Activated T-helper 1 cell treated with anti-CD3 and anti-CD28 coated beads, Interleukin-12 subunit alpha, Interleukin-12 subunit beta, Interleukin-2, Interleukin-4 antibody, amounts not matched to agents 30 ng/mL and 10 ng/mL and 1 ng/mL, durations not matched to agents 14 hours and 24 hours and 36 hours (primary cell): ENCODE results near the gene CYB5R3. TPM values are rescaled to one million over a fixed set of nuclear protein-coding genes. Genes with fewer than 3 reads are reported as not detected.

ENCODE experiments used
- DNase-seq: peaks from one replicate; pipeline ENCODE4 v3.0.0; 2021; ENCODE audit warnings: low spot score
- H3K27ac Mint-ChIP-seq: one replicate; pipeline ENCODE4 v1.8.0; 2021; ENCODE audit warnings: mild to moderate bottlenecking, mixed read lengths
- H3K27me3 Mint-ChIP-seq: one replicate; pipeline ENCODE4 v1.8.0; 2022; ENCODE audit warnings: mild to moderate bottlenecking, moderate library complexity, mixed read lengths; ENCODE audit not compliant: insufficient read depth
- H3K36me3 Mint-ChIP-seq: one replicate; pipeline ENCODE4 v1.8.0; 2021; ENCODE audit warnings: low read depth, mixed read lengths
- H3K4me1 Mint-ChIP-seq: one replicate; pipeline ENCODE4 v1.8.0; 2021; ENCODE audit warnings: low read depth, mixed read lengths
- H3K4me3 Mint-ChIP-seq: one replicate; pipeline ENCODE4 v1.8.0; 2021; ENCODE audit warnings: mild to moderate bottlenecking, moderate library complexity, mixed read lengths
- H3K9me3 Mint-ChIP-seq: one replicate; pipeline ENCODE4 v1.8.0; 2021; ENCODE audit warnings: mixed read lengths
- intact Hi-C: fragments of 100-400 bp; cut with micrococcal nuclease; formaldehyde crosslinking; loops from one replicate; pipeline ENCODE4 v1.15.1; 2024
- total RNA-seq: library from RNA; stranded (reverse); gene quantifications from 2 replicates; pipeline ENCODE4 v1.2.3, GENCODE V29; 2022

CYB5R3 gene
- 69.8 and 75.1 TPM in 2 replicates for total RNA-seq

GRCh38 chr22:42649246-42650099, at the start of gene CYB5R3:
CYB5R3 (minus strand) TSS chr22:42649392; CDS start chr22:42649315, 77 bp downstream.
- H3K9me3 Mint-ChIP-seq: no peaks in the 10 kb centered on the region
- H3K4me3 Mint-ChIP-seq: peak within 1 kb of the TSS; percentile 97
- H3K36me3 Mint-ChIP-seq: peaks cover 3% of the 10 kb centered on the region
- H3K27ac Mint-ChIP-seq: peak within 1 kb of the TSS; percentile 98
- H3K4me1 Mint-ChIP-seq: peaks cover 15% of the 10 kb centered on the region
- intact Hi-C loops: loop anchor here (1.0 kb wide), 2 partner anchors 34 to 208 kb away; partner anchors contain the start of gene ARFGAP3
- no peaks in the 10 kb centered on the region for H3K27me3 Mint-ChIP-seq
- peak; percentile 68 for DNase-seq

GRCh38 chr22:42697542-42698013, 48.4 kb upstream of the CYB5R3 start:
- intact Hi-C loops: no loop called here

GRCh38 chr22:42696331-42696967, 47.3 kb upstream of the CYB5R3 start:
- no peaks in the 10 kb centered on the region for H3K4me1 Mint-ChIP-seq
- H3K9me3 Mint-ChIP-seq: no peaks in the 10 kb centered on the region
- no peaks in the 10 kb centered on the region for H3K27me3 Mint-ChIP-seq
- H3K4me3 Mint-ChIP-seq: no peak overlapping the region
- intact Hi-C loops: no loop called here
- no peaks in the 10 kb centered on the region for H3K36me3 Mint-ChIP-seq
- H3K27ac Mint-ChIP-seq: no peak overlapping the region
- no peak for DNase-seq

More at GRCh38 chr22:42697542-42698013, 48.4 kb upstream of the CYB5R3 start:
- no peak for DNase-seq
- no peaks in the 10 kb centered on the region for H3K4me1 Mint-ChIP-seq
- no peaks in the 10 kb centered on the region for H3K36me3 Mint-ChIP-seq
- H3K27me3 Mint-ChIP-seq: peaks cover 2% of the 10 kb centered on the region
- no peaks in the 10 kb centered on the region for H3K9me3 Mint-ChIP-seq
- H3K4me3 Mint-ChIP-seq: no peak overlapping the region
- H3K27ac Mint-ChIP-seq: no peak overlapping the region

- Mint-ChIP-seq H3K4me1 (no peaks in the 10 kb centered on the region), H3K9me3 (no peaks in the 10 kb centered on the region), H3K27me3 (no peaks in the 10 kb centered on the region), H3K4me3 (no peak overlapping the region), H3K27ac (no peak overlapping the region), H3K36me3 (no peaks in the 10 kb centered on the region)
- intact Hi-C loops: no loop called here
- DNase-seq: no peak
Observed at GRCh38 chr22:42695294-42695693, 46.1 kb upstream of the CYB5R3 start.

DNA sequence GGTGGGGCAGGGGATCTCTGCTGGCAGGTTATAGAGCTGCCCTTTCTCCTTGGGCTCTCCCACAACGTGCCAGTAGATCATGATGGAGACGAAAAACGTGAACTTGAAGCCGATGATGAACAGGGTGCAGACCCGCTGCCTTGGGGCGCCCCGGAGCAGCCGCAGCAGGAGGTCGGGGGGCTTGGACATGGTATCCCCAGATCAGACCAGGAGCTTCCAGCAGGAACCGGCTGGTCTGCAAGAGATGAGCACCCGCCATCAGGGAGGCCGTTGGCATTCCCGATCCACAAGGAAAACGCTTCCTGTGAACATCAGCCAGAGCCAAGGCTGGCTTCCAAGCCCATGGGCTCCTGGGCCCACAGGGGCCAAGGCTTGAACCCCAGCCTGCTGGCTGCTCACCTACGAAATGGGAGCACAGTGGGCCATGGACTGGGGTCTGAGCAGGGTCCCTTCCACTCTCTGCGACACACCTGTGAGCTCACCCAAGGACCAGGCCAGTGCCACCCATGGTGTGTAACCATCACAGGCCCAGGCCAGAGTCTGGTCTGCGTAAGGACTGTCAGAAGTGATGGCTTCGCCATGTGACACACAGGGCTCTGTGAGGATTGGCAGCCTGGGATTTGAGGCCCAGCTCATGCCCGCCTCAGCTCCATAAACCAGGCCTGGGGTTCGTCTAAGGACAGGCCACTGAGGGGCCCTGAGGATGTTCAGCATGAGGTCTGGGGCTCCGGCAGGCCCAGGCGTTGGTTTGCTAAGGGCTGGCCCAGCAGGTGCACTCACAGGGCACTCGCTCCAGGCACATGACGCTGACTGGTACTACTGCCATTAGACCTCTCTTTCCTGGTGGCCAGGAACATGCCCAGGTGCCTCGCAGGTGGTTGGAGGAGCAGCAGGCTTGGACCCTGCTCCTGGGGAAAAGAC, 44.8 kb upstream of the CYB5R3 start:
- Mint-ChIP-seq H3K4me1 (no peaks in the 10 kb centered on the region), H3K27ac (no peak overlapping the region), H3K9me3 (no peaks in the 10 kb centered on the region), H3K36me3 (no peaks in the 10 kb centered on the region), H3K4me3 (no peak overlapping the region), H3K27me3 (no peaks in the 10 kb centered on the region)
- no peak for DNase-seq
- intact Hi-C loops: no loop called here

DNA sequence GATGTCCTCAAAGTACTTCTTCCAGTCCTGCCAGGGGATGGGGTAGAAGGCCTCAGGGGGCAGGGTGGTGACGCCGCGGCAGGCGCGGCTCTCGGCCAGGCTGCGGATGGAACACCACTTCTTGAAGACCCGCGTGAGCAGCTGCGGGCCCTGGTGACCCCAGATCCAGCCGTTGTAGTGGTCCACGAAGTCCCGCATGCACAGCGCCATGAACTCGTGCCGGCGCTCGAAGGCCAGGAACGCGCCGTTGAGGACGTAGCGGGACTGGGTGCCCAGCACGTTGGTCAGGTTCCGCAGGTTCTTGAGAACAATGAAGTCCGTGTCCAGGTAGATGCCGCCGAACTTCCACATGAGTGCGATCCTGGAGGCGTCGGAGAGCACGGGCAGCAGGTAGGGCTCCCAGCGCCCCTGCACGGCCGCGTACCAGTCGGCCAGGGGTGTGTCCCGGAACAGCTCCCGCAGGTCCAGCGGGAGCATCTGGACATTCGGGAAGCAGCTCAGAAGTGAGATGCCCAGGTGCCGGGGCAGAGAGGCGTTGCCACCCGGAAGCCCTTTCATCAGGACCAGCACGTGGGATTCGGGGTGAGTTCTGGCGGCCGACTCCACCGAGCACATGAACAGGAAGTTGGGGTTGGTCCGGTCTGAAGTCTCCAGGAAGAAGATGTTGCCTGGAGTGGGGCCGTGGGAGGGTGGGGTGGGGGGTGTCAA, 44.0 kb upstream of the CYB5R3 start:
- intact Hi-C loops: no loop called here
- H3K36me3 Mint-ChIP-seq: no peaks in the 10 kb centered on the region
- H3K9me3 Mint-ChIP-seq: no peaks in the 10 kb centered on the region
- DNase-seq: no peak
- H3K27me3 Mint-ChIP-seq: no peaks in the 10 kb centered on the region
- H3K4me3 Mint-ChIP-seq: no peak overlapping the region
- no peak overlapping the region for H3K27ac Mint-ChIP-seq
- no peaks in the 10 kb centered on the region for H3K4me1 Mint-ChIP-seq

- no peak for DNase-seq
- no peak overlapping the region for H3K27ac Mint-ChIP-seq
- H3K27me3 Mint-ChIP-seq: no peaks in the 10 kb centered on the region
- no peaks in the 10 kb centered on the region for H3K36me3 Mint-ChIP-seq
- H3K9me3 Mint-ChIP-seq: no peaks in the 10 kb centered on the region
- no peak overlapping the region for H3K4me3 Mint-ChIP-seq
- intact Hi-C loops: no loop called here
- H3K4me1 Mint-ChIP-seq: no peaks in the 10 kb centered on the region
Observed at GRCh38 chr22:42692239-42693054, 43.3 kb upstream of the CYB5R3 start.

DNA sequence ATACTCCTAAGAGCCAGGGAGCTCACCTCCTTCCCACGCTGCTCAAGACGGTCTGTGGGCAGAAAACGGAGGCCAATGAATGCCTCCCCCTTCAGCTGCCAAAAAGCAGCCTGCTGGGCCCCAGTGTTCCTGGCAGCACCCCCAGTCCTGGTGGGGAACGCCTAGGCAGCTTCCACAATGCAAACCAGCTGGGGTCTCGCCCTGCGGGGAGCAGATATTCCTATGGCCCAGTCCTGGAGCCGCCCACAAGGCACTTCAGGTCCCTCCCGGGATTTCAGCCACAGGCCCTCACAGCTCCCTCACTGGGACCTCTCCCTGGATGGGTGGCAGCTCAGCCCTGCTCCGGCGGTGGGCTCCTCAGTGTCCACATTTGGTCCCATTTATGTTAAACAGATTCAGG, 42.2 kb upstream of the CYB5R3 start:
- Mint-ChIP-seq H3K4me3 (no peak overlapping the region), H3K36me3 (no peaks in the 10 kb centered on the region), H3K4me1 (no peaks in the 10 kb centered on the region), H3K9me3 (no peaks in the 10 kb centered on the region), H3K27ac (no peak overlapping the region), H3K27me3 (no peaks in the 10 kb centered on the region)
- intact Hi-C loops: no loop called here
- no peak for DNase-seq

- H3K9me3 Mint-ChIP-seq: no peaks in the 10 kb centered on the region
- no peak for DNase-seq
- no peak overlapping the region for H3K4me3 Mint-ChIP-seq
- no peak overlapping the region for H3K27ac Mint-ChIP-seq
- intact Hi-C loops: no loop called here
- no peaks in the 10 kb centered on the region for H3K36me3 Mint-ChIP-seq
- H3K4me1 Mint-ChIP-seq: no peaks in the 10 kb centered on the region
- no peaks in the 10 kb centered on the region for H3K27me3 Mint-ChIP-seq
Observed at GRCh38 chr22:42688241-42689211, 39.3 kb upstream of the CYB5R3 start.

DNA sequence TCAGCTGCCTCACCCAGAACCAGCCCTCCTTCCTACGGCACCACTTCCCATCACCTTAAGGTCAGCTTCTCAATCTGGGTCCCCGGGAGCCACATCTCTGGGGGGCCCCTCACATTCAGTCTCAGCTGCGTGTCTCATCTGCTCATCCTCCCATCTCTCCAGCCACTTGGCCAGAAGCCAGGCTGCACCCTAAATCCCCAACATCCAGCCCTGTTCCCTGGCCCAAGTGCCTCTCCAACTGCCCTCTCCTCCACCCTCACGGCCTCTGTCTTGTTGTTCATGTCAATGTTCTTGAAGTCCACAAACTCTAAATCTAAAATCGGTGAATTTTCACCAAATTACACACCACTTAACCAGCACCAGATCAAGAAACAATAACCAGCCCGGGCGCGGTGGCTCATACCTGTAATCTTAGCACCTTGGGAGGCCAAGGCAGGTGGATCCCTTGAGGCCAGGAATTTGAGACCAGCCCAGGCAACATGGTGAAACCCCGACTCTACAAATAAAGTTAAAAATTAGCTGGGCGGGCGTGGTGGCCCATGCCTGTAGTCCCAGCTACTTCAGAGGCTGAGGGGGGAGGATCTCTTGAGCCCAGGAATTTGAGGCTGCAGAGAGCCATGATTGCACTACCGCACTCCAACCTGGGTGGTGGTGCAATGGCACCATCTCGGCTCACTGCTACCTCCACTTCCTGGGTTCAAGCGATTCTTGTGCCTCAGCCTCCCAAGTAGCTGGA, 37.7 kb upstream of the CYB5R3 start:
- Mint-ChIP-seq H3K9me3 (no peaks in the 10 kb centered on the region), H3K4me3 (no peak overlapping the region), H3K4me1 (no peaks in the 10 kb centered on the region), H3K27me3 (no peaks in the 10 kb centered on the region), H3K27ac (no peak overlapping the region), H3K36me3 (no peaks in the 10 kb centered on the region)
- no peak for DNase-seq
- intact Hi-C loops: no loop called here
